COLO829 (cell line): ENCODE measurements around the gene VSIG4.

Experiments used
- DNase-seq: peaks from one replicate; pipeline ENCODE4 v3.0.0; 2012; ENCODE audit warnings: low spot score

VSIG4 gene

GRCh38 chrX:66024092-66024467 is 15.8 kb downstream of the VSIG4 start:
- no peak for DNase-seq

- DNase-seq: no peak
Observed at GRCh38 chrX:66023385-66024091, 16.3 kb downstream of the VSIG4 start.

GRCh38 chrX:66022632-66023384 is 17.1 kb downstream of the VSIG4 start:
- DNase-seq: no peak

- no peak for DNase-seq
Observed at GRCh38 chrX:66021765-66022631, 17.9 kb downstream of the VSIG4 start.

GRCh38 chrX:66021401-66021764 is 18.5 kb downstream of the VSIG4 start:
- DNase-seq: no peak

GRCh38 chrX:66020631-66021334 is 19.1 kb downstream of the VSIG4 start:
- DNase-seq: no peak

- no peak for DNase-seq
Observed at GRCh38 chrX:66019974-66020373, 19.9 kb downstream of the VSIG4 start.

GRCh38 chrX:66019310-66019652 is 20.6 kb downstream of the VSIG4 start:
- DNase-seq: no peak

- DNase-seq: no peak
Observed at GRCh38 chrX:66018585-66019309, 21.1 kb downstream of the VSIG4 start.

GRCh38 chrX:66017659-66018170 is 22.2 kb downstream of the VSIG4 start:
- DNase-seq: no peak

GRCh38 chrX:66016905-66017658 is 22.8 kb downstream of the VSIG4 start:
- DNase-seq: no peak

- no peak for DNase-seq
Observed at GRCh38 chrX:66015900-66016689, 23.8 kb downstream of the VSIG4 start.

GRCh38 chrX:66015152-66015831 is 24.6 kb downstream of the VSIG4 start:
- no peak for DNase-seq

- no peak for DNase-seq
Observed at GRCh38 chrX:66014556-66014955, 25.3 kb downstream of the VSIG4 start.

GRCh38 chrX:66014084-66014483 is 25.8 kb downstream of the VSIG4 start:
- DNase-seq: no peak

- DNase-seq: no peak
Observed at GRCh38 chrX:66013194-66013816, 26.6 kb downstream of the VSIG4 start.

- DNase-seq: no peak
Observed at GRCh38 chrX:66012094-66012534, 27.8 kb downstream of the VSIG4 start.

GRCh38 chrX:66009231-66009845 is 30.5 kb downstream of the VSIG4 start:
- DNase-seq: no peak
